ENCODE results near the gene CBS.
"Not testable (repeated sequence)": the region's sequence is repeated elsewhere in the genome, so short reads cannot be mapped to it uniquely, and the experiment has no call there.

The CBS gene

GRCh38 chr21:43074401-43075169, 1.1 kb downstream of the CBS start:
- in situ Hi-C loops (cut with MboI; ENCODE audit: low sequenced_read_pairs, unreplicated experiment): not testable (repeated sequence)

GRCh38 chr21:43072742-43073141, 2.9 kb downstream of the CBS start:
- DNase-seq (ENCODE audit: low spot score); in situ Hi-C loops (cut with MboI; ENCODE audit: low sequenced_read_pairs, unreplicated experiment): not testable (repeated sequence)

More at GRCh38 chr21:43074401-43075169, 1.1 kb downstream of the CBS start:
- DNase-seq (ENCODE audit: low spot score): not testable (repeated sequence)

DNA sequence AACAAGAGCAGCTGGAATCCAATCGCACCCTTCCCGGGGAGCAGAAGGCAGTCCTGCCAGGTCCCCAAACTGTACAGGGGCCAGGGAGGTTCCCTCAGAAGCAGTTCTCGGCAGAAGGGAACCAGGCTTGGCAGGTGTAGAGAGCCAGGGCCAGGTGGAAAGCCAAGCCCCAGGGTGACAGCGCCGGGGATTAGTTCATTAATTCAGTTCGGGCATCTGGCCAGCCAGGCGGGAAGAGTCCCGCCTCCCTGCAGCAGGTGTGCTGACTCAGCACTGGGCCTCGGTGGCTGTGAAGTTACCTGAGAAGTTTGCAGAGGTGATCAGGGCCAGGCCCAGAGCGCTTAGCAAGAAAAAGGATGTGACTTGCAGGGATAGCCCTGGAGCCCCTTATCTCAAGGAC, 6.0 kb downstream of the CBS start:
- in situ Hi-C loops (cut with MboI; ENCODE audit: low sequenced_read_pairs, unreplicated experiment); DNase-seq (ENCODE audit: low spot score): not testable (repeated sequence)

- in situ Hi-C loops (cut with MboI; ENCODE audit: low sequenced_read_pairs, unreplicated experiment); DNase-seq (ENCODE audit: low spot score): not testable (repeated sequence)
Observed at GRCh38 chr21:43068065-43068464, 7.6 kb downstream of the CBS start.

GRCh38 chr21:43066690-43067089, 8.9 kb downstream of the CBS start:
- in situ Hi-C loops (cut with MboI; ENCODE audit: low sequenced_read_pairs, unreplicated experiment); DNase-seq (ENCODE audit: low spot score): not testable (repeated sequence)

DNA sequence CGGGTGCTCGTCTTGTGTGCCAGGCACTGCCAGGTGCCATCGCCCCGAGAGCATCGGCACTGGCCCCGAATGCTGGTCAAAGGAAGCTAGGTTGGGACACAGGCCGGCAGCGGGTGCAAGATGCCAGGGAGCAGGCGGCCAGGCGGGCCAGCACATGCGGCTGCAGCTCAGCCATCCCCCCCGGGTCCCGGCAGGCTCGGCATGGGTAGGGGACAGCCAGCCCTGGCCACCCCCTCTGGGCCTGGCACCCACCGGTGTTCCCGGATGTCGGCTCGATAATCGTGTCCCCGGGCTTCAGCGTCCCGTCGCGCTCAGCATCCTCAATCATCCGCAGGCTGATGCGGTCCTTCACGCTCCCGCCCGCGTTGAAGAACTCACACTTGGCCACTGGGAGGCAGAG, 9.6 kb downstream of the CBS start:
- DNase-seq (ENCODE audit: low spot score); in situ Hi-C loops (cut with MboI; ENCODE audit: low sequenced_read_pairs, unreplicated experiment): not testable (repeated sequence)

- in situ Hi-C loops (cut with MboI; ENCODE audit: low sequenced_read_pairs, unreplicated experiment); DNase-seq (ENCODE audit: low spot score): not testable (repeated sequence)
Observed at GRCh38 chr21:43064265-43064917, 11.2 kb downstream of the CBS start.

- in situ Hi-C loops (cut with MboI; ENCODE audit: low sequenced_read_pairs, unreplicated experiment); DNase-seq (ENCODE audit: low spot score): not testable (repeated sequence)
Observed at GRCh38 chr21:43062955-43063664, 12.5 kb downstream of the CBS start.

DNA sequence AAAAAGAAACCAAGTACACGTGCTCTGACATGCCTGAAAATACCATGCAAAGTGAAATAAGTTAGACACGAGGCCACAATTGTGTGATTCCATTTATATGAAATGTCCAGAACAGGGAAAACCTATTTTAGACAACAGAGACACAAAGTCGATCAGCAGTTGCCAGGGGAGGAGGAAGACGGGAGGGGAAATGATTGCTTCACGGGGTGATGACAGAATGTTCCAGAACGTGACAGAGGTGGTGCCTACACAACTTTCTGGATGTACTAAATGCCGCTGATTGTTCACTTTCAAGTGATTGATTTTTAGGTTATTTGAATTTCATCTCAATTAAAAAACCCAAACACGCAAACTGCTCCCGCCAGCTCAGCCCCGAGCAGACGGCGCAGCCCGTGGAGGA, 22.5 kb downstream of the CBS start:
- in situ Hi-C loops (cut with MboI; ENCODE audit: low sequenced_read_pairs, unreplicated experiment); DNase-seq (ENCODE audit: low spot score): not testable (repeated sequence)

DNA sequence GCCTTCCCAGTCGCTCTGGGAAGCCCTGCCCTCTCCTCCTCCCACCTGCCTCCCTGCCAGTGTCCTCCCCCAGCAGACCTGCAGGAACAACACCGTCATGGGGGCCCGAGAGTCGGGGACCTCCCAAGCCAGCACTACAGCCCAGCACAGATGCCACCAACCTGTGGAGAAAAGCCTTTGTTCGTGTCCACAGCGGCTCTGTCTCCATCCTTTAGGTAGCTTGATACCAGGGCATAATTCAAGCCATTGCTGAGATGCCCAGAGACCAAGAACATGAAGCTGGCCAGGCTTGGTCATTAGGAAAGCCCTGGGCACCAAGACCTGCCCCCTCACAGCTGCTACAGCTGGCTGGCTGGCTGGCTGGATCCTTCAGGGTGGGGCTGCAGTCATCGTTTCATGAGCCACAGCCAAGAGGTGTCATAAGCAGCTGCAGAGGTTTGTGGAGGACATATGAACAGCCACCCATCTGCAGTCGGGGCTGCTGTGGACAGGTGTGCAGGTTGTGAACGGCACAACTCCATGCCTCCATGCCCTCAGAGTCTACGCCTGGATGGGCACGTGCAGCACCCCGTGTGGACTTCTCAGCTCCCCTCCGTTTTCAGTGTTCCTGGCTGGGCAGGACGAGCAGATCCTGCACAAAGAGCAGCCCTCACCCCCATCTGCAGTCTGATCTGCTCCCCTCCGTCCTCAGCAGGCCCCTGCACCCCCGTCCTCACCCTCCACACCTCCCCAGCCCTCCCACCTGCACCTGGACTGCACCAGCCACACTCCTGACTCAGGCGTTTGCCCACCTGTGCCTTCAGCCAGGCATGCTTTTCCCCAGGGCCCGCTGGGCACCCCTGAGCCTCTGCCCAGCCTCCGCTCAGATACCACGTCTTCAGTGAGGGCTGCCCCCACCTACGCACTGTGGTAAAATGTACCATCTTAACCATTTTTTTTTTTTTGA, 29.5 kb downstream of the CBS start:
- DNase-seq (ENCODE audit: low spot score); in situ Hi-C loops (cut with MboI; ENCODE audit: low sequenced_read_pairs, unreplicated experiment): not testable (repeated sequence)

DNA sequence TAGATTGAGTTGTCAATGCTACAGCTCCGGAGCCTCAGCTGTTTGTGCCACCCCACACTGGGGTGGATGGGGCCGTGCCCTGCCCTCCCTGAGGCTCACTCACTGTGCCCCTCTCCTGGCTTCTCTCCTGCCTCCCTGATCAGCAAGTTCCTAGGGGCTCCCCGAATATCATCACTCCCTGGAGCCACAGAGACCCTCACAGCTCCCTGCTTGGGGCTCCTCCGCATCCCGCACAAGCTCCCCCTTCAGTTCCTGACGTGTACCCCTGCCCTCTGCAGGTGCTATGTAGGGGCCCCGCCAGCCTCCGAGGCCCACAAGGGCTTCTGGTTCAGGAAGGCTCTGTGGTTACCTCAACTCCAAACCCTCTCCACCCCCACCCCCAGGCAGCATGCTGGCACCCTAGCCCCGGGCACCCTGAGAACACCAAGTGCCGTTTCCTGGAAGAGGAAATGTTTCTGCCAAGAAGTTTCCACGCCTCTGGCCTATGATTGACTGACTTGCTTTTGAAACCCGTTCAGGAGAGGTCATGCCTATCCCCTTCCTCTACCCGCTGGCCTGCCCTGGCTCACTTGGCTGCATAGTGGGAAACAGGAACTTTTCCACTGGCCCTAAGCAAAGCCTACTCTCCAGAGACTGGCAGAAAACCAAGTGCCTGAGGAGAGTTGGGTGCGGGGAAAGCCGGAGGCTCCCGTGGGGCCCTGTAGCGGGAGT, 30.3 kb downstream of the CBS start:
- in situ Hi-C loops (cut with MboI; ENCODE audit: low sequenced_read_pairs, unreplicated experiment); DNase-seq (ENCODE audit: low spot score): not testable (repeated sequence)

DNA sequence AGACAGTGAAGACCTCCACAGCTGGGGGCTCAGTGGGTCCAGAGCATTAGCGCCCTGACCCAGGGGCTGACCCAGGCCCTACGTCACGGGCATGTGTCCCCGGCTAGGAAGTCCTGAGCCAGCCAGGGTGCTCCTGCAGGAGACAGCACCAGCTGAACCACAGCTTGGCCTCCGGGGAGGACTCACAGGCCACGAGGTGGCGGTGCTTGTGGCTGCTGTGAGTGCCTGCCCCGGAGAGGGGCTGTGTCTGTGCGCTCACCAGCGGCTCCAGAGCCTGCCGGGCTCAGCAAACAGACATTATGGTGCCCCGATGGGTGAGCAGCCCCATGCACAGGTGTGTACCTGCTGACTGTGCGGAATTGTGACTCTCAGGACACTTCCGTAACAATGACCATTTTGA, 31.1 kb downstream of the CBS start:
- in situ Hi-C loops (cut with MboI; ENCODE audit: low sequenced_read_pairs, unreplicated experiment); DNase-seq (ENCODE audit: low spot score): not testable (repeated sequence)

DNA sequence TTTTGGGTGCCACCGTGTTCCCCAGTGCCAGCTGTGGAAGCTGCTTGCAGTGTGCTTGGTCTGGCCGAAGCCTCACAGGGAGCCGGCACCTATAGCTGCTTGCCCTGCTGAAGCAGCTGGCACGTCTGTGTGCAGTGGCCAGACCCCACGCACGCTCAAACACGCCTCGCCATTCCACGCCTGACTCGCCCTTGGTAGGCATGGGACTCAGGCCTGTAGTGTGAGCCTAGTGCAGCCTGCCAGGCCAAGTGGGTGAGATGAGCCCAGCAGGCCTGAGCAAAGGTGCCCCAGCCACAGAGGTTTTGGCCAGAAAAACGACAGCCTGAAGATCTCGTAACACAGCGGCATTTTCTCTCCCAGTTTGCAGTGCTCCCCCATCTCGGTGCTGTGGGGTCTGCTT, 32.3 kb downstream of the CBS start:
- DNase-seq (ENCODE audit: low spot score); in situ Hi-C loops (cut with MboI; ENCODE audit: low sequenced_read_pairs, unreplicated experiment): not testable (repeated sequence)

- in situ Hi-C loops (cut with MboI; ENCODE audit: low sequenced_read_pairs, unreplicated experiment); DNase-seq (ENCODE audit: low spot score): not testable (repeated sequence)
Observed at GRCh38 chr21:43042169-43042568, 33.5 kb downstream of the CBS start.

DNA sequence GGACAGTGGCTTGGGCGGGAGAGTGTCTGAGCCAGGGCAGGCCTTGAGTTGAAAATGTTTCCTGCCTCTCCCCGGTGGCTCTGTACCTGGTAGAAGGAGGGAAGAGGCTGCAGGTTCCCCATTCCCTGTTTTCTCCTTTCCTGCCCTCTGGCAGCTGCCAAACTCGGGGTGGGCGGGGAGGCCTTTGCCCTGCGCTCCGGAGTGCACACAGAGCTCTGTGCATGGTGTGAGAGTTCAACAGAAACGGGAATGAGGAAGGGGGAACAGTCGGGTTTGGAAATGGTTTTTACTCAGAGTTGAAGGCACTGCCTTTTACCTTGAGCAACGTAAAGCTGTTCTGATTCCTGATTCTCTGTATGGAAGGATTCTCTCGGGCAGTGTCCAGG, 37.0 kb downstream of the CBS start:
- in situ Hi-C loops (cut with MboI; ENCODE audit: low sequenced_read_pairs, unreplicated experiment); DNase-seq (ENCODE audit: low spot score): not testable (repeated sequence)

GRCh38 chr21:43037918-43038658, 37.5 kb downstream of the CBS start:
- DNase-seq (ENCODE audit: low spot score); in situ Hi-C loops (cut with MboI; ENCODE audit: low sequenced_read_pairs, unreplicated experiment): not testable (repeated sequence)

DNA sequence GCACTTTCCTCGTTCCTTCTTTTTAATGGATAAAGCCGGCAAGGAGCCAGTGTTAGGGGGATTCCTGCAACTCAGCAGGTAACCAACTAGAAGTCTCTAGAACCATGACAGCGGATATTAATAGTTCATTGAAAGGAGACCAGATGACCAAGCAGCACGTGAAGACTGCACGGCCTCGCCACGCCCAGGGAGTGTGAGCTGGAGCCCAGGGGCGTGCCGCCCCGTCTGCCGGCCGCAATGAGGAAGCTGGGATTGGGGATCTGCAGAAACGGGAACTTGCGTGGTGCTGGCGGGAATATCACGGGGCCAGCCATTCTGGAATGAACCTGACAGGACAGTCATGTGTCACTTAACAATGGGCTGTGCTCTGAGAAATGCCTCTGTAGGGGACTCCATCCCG, 38.7 kb downstream of the CBS start:
- in situ Hi-C loops (cut with MboI; ENCODE audit: low sequenced_read_pairs, unreplicated experiment); DNase-seq (ENCODE audit: low spot score): not testable (repeated sequence)
